Measurements from ENCODE around the gene ADSS1. TPM values are rescaled to one million over a fixed set of nuclear protein-coding genes. Genes with fewer than 3 reads are reported as not detected.

ADSS1 gene
- polyA plus RNA-seq, 1 of the 3 experiments (the other 2 are of a cell fraction): 14.3 TPM

DNA sequence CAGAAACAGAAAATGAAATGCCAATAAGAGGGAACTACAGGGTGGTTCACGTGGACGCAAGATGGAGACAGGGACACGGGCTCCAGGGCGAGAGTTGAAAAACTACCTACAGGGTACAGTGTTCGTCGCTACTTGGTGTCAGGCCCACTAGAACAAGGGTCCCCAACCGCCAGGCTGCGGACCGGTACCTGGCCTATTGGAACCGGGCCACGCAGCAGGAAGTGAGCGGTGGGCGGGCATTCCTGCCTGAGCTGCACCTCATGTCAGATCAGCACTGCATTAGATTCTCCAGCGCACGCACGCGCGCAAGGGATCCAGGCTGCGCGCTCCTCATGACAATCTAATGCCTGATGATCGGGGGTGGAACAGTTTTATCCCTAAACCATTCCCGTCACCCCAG, 19.8 kb upstream of the ADSS1 start (continued):
- TF ChIP-seq, protein P1, sequence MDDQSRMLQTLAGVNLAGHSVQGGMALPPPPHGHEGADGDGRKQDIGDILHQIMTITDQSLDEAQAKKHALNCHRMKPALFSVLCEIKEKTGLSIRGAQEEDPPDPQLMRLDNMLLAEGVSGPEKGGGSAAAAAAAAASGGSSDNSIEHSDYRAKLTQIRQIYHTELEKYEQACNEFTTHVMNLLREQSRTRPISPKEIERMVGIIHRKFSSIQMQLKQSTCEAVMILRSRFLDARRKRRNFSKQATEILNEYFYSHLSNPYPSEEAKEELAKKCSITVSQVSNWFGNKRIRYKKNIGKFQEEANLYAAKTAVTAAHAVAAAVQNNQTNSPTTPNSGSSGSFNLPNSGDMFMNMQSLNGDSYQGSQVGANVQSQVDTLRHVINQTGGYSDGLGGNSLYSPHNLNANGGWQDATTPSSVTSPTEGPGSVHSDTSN (IDR thresholded peaks at IDR 0.05): no peak
- no peak for TF ChIP-seq TEAD4 (IDR thresholded peaks at IDR 0.05; ENCODE audit: borderline replicate concordance, insufficient read depth)
- no peak for TF ChIP-seq YY1 (IDR thresholded peaks at IDR 0.05; ENCODE audit: low read depth)
- TF ChIP-seq, protein P2, sequence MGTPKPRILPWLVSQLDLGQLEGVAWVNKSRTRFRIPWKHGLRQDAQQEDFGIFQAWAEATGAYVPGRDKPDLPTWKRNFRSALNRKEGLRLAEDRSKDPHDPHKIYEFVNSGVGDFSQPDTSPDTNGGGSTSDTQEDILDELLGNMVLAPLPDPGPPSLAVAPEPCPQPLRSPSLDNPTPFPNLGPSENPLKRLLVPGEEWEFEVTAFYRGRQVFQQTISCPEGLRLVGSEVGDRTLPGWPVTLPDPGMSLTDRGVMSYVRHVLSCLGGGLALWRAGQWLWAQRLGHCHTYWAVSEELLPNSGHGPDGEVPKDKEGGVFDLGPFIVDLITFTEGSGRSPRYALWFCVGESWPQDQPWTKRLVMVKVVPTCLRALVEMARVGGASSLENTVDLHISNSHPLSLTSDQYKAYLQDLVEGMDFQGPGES (IDR thresholded peaks at IDR 0.05; ENCODE audit: low read depth, low read length): no peak
- no peak for TF ChIP-seq FOSL2 (IDR thresholded peaks at IDR 0.05; ENCODE audit: borderline replicate concordance, low read depth)

DNA sequence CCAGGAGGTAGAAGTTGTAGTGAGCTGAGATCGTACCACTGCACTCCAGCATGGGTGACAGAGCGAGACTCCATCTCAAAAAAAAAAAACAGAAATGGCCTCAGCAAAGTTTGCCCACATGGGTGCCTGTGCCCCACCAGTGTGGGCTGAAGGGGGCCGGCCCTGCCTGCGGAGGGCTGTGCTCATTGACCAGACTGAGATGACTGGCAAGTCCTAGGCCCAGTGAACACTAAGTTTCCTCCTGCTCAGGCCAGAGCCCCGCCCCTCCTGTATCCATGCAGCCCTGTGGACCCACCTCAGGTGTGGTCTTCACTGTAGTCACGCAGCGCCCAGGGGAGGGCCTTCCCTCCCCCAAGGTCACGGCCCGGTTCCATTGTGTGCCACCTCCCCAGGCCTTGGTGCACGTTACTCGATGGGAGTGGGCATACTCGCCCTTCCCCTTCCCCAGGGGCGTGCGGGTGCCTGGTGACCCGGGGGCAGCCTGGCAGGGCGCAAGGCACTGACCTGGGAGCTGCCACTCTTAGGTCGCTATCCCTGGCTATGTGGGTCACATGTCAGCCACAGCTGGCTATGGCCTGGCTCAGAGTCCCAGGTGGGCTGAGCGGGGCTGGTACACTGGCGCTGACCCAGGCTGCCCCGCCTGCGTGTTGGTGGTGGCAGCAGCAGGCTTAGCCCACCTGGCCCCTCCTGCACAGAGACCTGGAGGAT, 18.5 kb upstream of the ADSS1 start:
- Histone ChIP-seq H3K9me2 (no peaks in the 10 kb centered on the region), H3K4me1 (ENCODE audit: control insufficient read depth in 1 of 2, insufficient read depth in 2 of 2, low read depth in 1 of 2, low read length in 1 of 2) (no peaks in the 10 kb centered on the region; a peak in 1 of 4 replicates), H3K4me2 (no peak overlapping the region), H4K20me1 (ENCODE audit: insufficient read depth) (no peaks in the 10 kb centered on the region; the same call in 1 of the 2 replicates), H3K4me3 (ENCODE audit: low read depth in 2 of 2, low read length in 1 of 2) (no peak overlapping the region), H3F3A (replicated peaks; ENCODE audit: insufficient read depth) (no peaks in the 10 kb centered on the region), H2AFZ (ENCODE audit: low read depth) (no peak overlapping the region), H3K36me3 (replicated peaks in 1 of 2; ENCODE audit: control insufficient read depth in 1 of 2, insufficient read depth in 2 of 2, low read length in 1 of 2) (peaks cover 0 to 18% of the 10 kb centered on the region in 2 experiments), H3K9me3 (no peaks in the 10 kb centered on the region), H3K27me3 (ENCODE audit: insufficient read depth) (no peaks in the 10 kb centered on the region), H3K79me2 (ENCODE audit: insufficient read depth) (no peaks in the 10 kb centered on the region), H3K9ac (no peak overlapping the region), H3K27ac (ENCODE audit: low read depth in 2 of 2, low read length in 1 of 2) (no peak overlapping the region)
- ChIA-PET CTCF (interaction anchor here (1.5 kb wide), 1 partner anchor 18 kb away, joined by 7 read pairs; the partner anchor contains the start of gene ADSS1), POLR2A (no interaction called here)
- DNase-seq: no peak
- no peak for TF ChIP-seq NFIC (IDR thresholded peaks at IDR 0.05; ENCODE audit: borderline replicate concordance)
- TF ChIP-seq, protein P1 (IDR thresholded peaks at IDR 0.05): peak; percentile 42
- 97% methylated on average over 7 of the region's 21 CpGs for WGBS (ENCODE audit: low lambda C conversion rate)

DNA sequence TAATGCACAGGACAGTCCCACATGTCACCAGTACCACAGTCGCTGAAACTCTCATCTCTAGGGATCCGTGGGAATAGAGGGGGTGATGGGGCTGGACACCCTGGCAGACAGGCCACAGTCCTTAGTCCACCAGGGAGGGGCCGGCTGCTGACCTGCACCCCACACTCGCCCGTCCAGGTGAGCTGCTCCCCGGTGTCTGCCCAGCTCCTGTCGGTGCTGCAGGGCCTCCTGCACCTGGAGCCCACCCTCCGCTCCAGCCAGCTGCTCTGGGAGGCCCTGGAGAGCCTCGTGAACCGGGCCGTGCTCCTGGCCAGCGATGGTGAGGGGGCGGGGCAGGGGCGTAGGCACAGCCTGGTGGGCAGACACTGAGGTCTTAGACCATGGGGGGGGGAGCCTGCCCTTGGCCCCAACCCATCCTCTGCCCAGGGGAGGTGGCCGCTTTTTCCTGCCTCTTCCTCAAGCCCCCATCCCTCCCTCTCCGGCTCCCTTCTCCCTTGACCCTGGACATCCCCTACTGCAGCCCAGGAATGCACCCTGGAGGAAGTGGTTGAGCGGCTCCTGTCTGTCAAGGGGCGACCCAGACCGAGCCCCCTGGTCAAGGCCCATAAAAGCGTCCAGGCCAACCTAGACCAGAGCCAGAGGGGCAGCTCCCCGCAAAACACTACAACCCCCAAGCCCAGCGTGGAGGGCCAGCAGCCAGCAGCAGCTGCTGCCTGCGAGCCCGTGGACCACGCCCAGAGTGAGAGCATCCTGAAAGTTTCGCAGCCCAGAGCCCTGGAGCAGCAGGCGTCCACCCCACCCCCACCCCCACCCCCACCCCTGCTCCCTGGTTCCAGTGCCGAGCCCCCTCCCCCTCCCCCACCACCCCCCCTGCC, 17.1 kb upstream of the ADSS1 start:
- WGBS (ENCODE audit: low lambda C conversion rate): 75% methylated on average over 11 of the region's 28 CpGs
- no peaks in the 10 kb centered on the region; the same call in 1 of the 2 replicates for H4K20me1 ChIP-seq (ENCODE audit: insufficient read depth)
- no peaks in the 10 kb centered on the region for H3K9me2 ChIP-seq
- no peak overlapping the region for H3K9ac ChIP-seq
- CTCF ChIA-PET: interaction anchor here (0.7 to 3.3 kb wide), 8 partner anchors 8 to 629 kb away, joined by 3 to 33 read pairs (median 6); partner anchors contain the start of gene ADSS1
- no peaks in the 10 kb centered on the region; a peak in 1 of 4 replicates for H3K4me1 ChIP-seq (ENCODE audit: control insufficient read depth in 1 of 2, insufficient read depth in 2 of 2, low read depth in 1 of 2, low read length in 1 of 2)
- no peak overlapping the region for H3K27ac ChIP-seq (ENCODE audit: low read depth in 2 of 2, low read length in 1 of 2)
- no peaks in the 10 kb centered on the region for H3K27me3 ChIP-seq (ENCODE audit: insufficient read depth)
- H3K9me3 ChIP-seq: no peaks in the 10 kb centered on the region
- POLR2A ChIA-PET: no interaction called here
- H2AFZ ChIP-seq (ENCODE audit: low read depth): no peak overlapping the region
- no peaks in the 10 kb centered on the region for H3K79me2 ChIP-seq (ENCODE audit: insufficient read depth)
- no peaks in the 10 kb centered on the region for H3F3A ChIP-seq (replicated peaks; ENCODE audit: insufficient read depth)
- H3K36me3 ChIP-seq (replicated peaks in 1 of 2; ENCODE audit: control insufficient read depth in 1 of 2, insufficient read depth in 2 of 2, low read length in 1 of 2): peaks cover 0 to 29% of the 10 kb centered on the region in 2 experiments
- H3K4me3 ChIP-seq (ENCODE audit: low read depth in 2 of 2, low read length in 1 of 2): no peak overlapping the region
- H3K4me2 ChIP-seq: no peak overlapping the region
- DNase-seq: no peak
- TF ChIP-seq ELF1 (IDR thresholded peaks at IDR 0.05) (no peak), RCOR1 (IDR thresholded peaks at IDR 0.05; ENCODE audit: low read length) (no peak), MXI1 (IDR thresholded peaks at IDR 0.05; ENCODE audit: low read depth, low read length) (no peak), GABPA (IDR thresholded peaks at IDR 0.05; ENCODE audit: low read depth) (no peak), POLR2AphosphoS5 (IDR thresholded peaks at IDR 0.05; ENCODE audit: low read depth, low read length) (no peak), YY1 (IDR thresholded peaks at IDR 0.05; ENCODE audit: low read depth) (no peak), FOSL2 (IDR thresholded peaks at IDR 0.05; ENCODE audit: borderline replicate concordance, low read depth) (no peak), CHD2 (IDR thresholded peaks at IDR 0.05; ENCODE audit: low read length, partially characterized antibody) (no peak), NRF1 (IDR thresholded peaks at IDR 0.05; ENCODE audit: low read depth, low read length) (no peak)
- TF ChIP-seq, protein P3, sequence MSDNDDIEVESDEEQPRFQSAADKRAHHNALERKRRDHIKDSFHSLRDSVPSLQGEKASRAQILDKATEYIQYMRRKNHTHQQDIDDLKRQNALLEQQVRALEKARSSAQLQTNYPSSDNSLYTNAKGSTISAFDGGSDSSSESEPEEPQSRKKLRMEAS (IDR thresholded peaks at IDR 0.05; ENCODE audit: low read depth): no peak
- TF ChIP-seq, protein P4, sequence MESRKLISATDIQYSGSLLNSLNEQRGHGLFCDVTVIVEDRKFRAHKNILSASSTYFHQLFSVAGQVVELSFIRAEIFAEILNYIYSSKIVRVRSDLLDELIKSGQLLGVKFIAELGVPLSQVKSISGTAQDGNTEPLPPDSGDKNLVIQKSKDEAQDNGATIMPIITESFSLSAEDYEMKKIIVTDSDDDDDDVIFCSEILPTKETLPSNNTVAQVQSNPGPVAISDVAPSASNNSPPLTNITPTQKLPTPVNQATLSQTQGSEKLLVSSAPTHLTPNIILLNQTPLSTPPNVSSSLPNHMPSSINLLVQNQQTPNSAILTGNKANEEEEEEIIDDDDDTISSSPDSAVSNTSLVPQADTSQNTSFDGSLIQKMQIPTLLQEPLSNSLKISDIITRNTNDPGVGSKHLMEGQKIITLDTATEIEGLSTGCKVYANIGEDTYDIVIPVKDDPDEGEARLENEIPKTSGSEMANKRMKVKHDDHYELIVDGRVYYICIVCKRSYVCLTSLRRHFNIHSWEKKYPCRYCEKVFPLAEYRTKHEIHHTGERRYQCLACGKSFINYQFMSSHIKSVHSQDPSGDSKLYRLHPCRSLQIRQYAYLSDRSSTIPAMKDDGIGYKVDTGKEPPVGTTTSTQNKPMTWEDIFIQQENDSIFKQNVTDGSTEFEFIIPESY (IDR thresholded peaks at IDR 0.05; ENCODE audit: borderline replicate concordance, low read depth): no peak
- TF ChIP-seq, protein P5, sequence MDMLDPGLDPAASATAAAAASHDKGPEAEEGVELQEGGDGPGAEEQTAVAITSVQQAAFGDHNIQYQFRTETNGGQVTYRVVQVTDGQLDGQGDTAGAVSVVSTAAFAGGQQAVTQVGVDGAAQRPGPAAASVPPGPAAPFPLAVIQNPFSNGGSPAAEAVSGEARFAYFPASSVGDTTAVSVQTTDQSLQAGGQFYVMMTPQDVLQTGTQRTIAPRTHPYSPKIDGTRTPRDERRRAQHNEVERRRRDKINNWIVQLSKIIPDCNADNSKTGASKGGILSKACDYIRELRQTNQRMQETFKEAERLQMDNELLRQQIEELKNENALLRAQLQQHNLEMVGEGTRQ (IDR thresholded peaks at IDR 0.05; ENCODE audit: borderline replicate concordance, low read depth, low read length): no peak

All from SK-N-SH (cell line).